GM19324 (cell line): ENCODE results near the gene CC2D1A.

ENCODE experiments used
- ATAC-seq: cut with Tn5 transposase; IDR thresholded peaks from one replicate; pipeline ENCODE4 v1.9.1; 2021; ENCODE audit warnings: mild to moderate bottlenecking, moderate library complexity; ENCODE audit not compliant: unreplicated experiment, low FRiP score

The CC2D1A gene

GRCh38 chr19:13905634-13906520 lies at the start of gene CC2D1A, which contains the start of gene BRME1:
TSS of gene CC2D1A (plus strand) at chr19:13906201. CDS start at chr19:13906442, 241 bp downstream.
TSS of gene BRME1 (minus strand) at chr19:13906117. CDS start at chr19:13904892, 1,225 bp downstream.
- peak; percentile 98 for ATAC-seq

GRCh38 chr19:13856497-13856896 lies 49.5 kb upstream of the CC2D1A start:
- ATAC-seq = no peak

GRCh38 chr19:13859361-13859880 lies 46.6 kb upstream of the CC2D1A start:
- ATAC-seq = no peak

- ATAC-seq = no peak
These were observed 45.2 kb upstream of the CC2D1A start for GRCh38 chr19:13860679-13861391.

GRCh38 chr19:13861392-13861713 lies 44.6 kb upstream of the CC2D1A start:
- ATAC-seq = peak; percentile 12

GRCh38 chr19:13861714-13862531 lies 44.1 kb upstream of the CC2D1A start:
- peak; percentile 63 for ATAC-seq

GRCh38 chr19:13864046-13864666 lies 41.8 kb upstream of the CC2D1A start:
- no peak for ATAC-seq

GRCh38 chr19:13864667-13865570 lies 41.1 kb upstream of the CC2D1A start:
- no peak for ATAC-seq

- no peak for ATAC-seq
These were observed 40.2 kb upstream of the CC2D1A start for GRCh38 chr19:13865571-13866462.

- no peak for ATAC-seq
These were observed 39.4 kb upstream of the CC2D1A start for GRCh38 chr19:13866463-13867046.

- ATAC-seq = no peak
These were observed 37.3 kb upstream of the CC2D1A start for GRCh38 chr19:13868663-13869062.

GRCh38 chr19:13869281-13869680 lies 36.7 kb upstream of the CC2D1A start:
- no peak for ATAC-seq

- no peak for ATAC-seq
These were observed 35.1 kb upstream of the CC2D1A start for GRCh38 chr19:13870873-13871272.

GRCh38 chr19:13872339-13872694 lies 33.7 kb upstream of the CC2D1A start:
- no peak for ATAC-seq

- ATAC-seq = no peak
These were observed 33.2 kb upstream of the CC2D1A start for GRCh38 chr19:13872695-13873389.

- ATAC-seq = no peak
These were observed 32.0 kb upstream of the CC2D1A start for GRCh38 chr19:13873834-13874515.

- no peak for ATAC-seq
These were observed 30.2 kb upstream of the CC2D1A start for GRCh38 chr19:13875824-13876223.
